Sigmoid colon (tissue), 7 donors: ENCODE results near the gene REXO1. TPM values are rescaled to one million over a fixed set of nuclear protein-coding genes. Genes with fewer than 3 reads are reported as not detected.

Source experiments
- DNase-seq: peaks from one replicate; pipeline ENCODE4 v3.0.0-alpha.2; 2019
- H3K27ac ChIP-seq, 4 donors: fragments of 200-600 bp; sonication (generic); one replicate each; pipeline ENCODE4 v1.5.1; 2016 to 2019; ENCODE audit warnings: mild to moderate bottlenecking in 1 of 4
- H3K27me3 ChIP-seq, 3 donors: fragments of 200-600 bp; sonication (generic); one replicate each; pipeline ENCODE4 v1.5.1; 2019; ENCODE audit warnings: mild to moderate bottlenecking in 1 of 3
- H3K36me3 ChIP-seq, 4 donors: fragments of 200-600 bp; sonication (generic); one replicate each; pipeline ENCODE4 v1.5.1; 2016 to 2019
- H3K4me1 ChIP-seq, 4 donors: fragments of 200-600 bp; sonication (generic); one replicate each; pipeline ENCODE4 v1.5.1; 2017 to 2019
- H3K4me3 ChIP-seq, 4 donors: fragments of 200-600 bp; sonication (generic); one replicate each; pipeline ENCODE4 v1.5.1; 2017 to 2019; ENCODE audit warnings: mild to moderate bottlenecking in 2 of 4, moderate library complexity in 1 of 4
- H3K9me3 ChIP-seq, 4 donors: fragments of 200-600 bp in 3 of 4; sonication (generic) in 3 of 4; one replicate each; pipeline versions ENCODE4 v1.5.1 to v1.6.1; 2013 to 2019
- CTCF ChIP-seq, 4 experiments: fragments of 450-650 bp in 3 of 4; fragments of 200-600 bp in 1 of 4; IDR thresholded peaks; one replicate each; pipeline ENCODE4 v1.5.1; 2016 to 2019; ENCODE audit warnings: antibody characterized with exemption in 4 of 4, mild to moderate bottlenecking in 3 of 4, moderate library complexity in 2 of 4
- EP300 ChIP-seq, 4 donors: sonication (generic); formaldehyde crosslinking; IDR thresholded peaks; one replicate each; pipeline ENCODE4 v1.6.1; 2017; ENCODE audit warnings: antibody characterized with exemption in 4 of 4
- POLR2A ChIP-seq, 2 donors: fragments of 450-650 bp; IDR thresholded peaks; one replicate each; pipeline ENCODE4 v1.6.1; 2016; ENCODE audit warnings: antibody characterized with exemption in 2 of 2, mild to moderate bottlenecking in 2 of 2, moderate library complexity in 2 of 2
- POLR2AphosphoS5 ChIP-seq, 4 donors: sonication (generic); formaldehyde crosslinking; IDR thresholded peaks; one replicate each; pipeline ENCODE4 v1.6.1; 2017; ENCODE audit warnings: antibody characterized with exemption in 4 of 4
- WGBS, 2 donors: extraction: QIAGEN DNeasy Blood & Tissue Kit; methylation state at CpG; one replicate each; pipeline ENCODE4 v1.1.7; 2013; 5-methylcytosine and 5-hydroxymethylcytosine counted together
- intact Hi-C: fragments of 100-400 bp; cut with DNase I; formaldehyde crosslinking; loops from one replicate; pipeline ENCODE4 v1.15.1; 2023
- polyA plus RNA-seq, 3 donors: library from polyadenylated mRNA; stranded (reverse); fragments of 200-250 nt; gene quantifications; one replicate each; pipeline ENCODE4 v1.2.3, GENCODE V29; 2013
- total RNA-seq, 4 donors: library from RNA; depleted of rRNA; stranded (reverse); fragments of >200 nt; gene quantifications; one replicate each; pipeline ENCODE4 v1.1.0, GENCODE V29; 2016
- donor health status: healthy with polysubstance abuse.
- donor health status: Bipolar disorder and iron deficiency.
- donor health status: healthy.

The REXO1 gene
- total and polyA plus RNA-seq, 7 donors, result 8.6 to 61.8 (median 11.1) TPM

- Histone ChIP-seq H3K9me3 (no peaks in the 10 kb centered on the region), H3K4me3 (no peak overlapping the region), H3K4me1 (peaks cover 0 to 46% (median 42%) of the 10 kb centered on the region in 4 donors), H3K27me3 (no peaks in the 10 kb centered on the region), H3K36me3 (peaks cover 0 to 17% (median 0%) of the 10 kb centered on the region in 4 donors), H3K27ac (no peak overlapping the region)
- no peak for TF ChIP-seq POLR2AphosphoS5 (IDR thresholded peaks at IDR 0.05)
- no peak for TF ChIP-seq EP300 (IDR thresholded peaks at IDR 0.05)
- TF ChIP-seq CTCF (IDR thresholded peaks at IDR 0.05), result no peak
- TF ChIP-seq POLR2A (IDR thresholded peaks at IDR 0.05), result no peak
- intact Hi-C loops, result no loop called here
- 72 to 86% methylated on average over 15 of the region's 15 CpGs for WGBS, 2 donors
- no peak for DNase-seq
These were observed 22.9 kb upstream of the REXO1 start for GRCh38 chr19:1871140-1871597.

GRCh38 chr19:1868971-1869370, 20.7 kb upstream of the REXO1 start:
- Histone ChIP-seq H3K36me3 (peaks cover 0 to 17% (median 0%) of the 10 kb centered on the region in 4 donors), H3K9me3 (no peaks in the 10 kb centered on the region), H3K4me1 (peaks cover 0 to 38% (median 29%) of the 10 kb centered on the region in 4 donors), H3K27me3 (no peaks in the 10 kb centered on the region), H3K27ac (no peak overlapping the region), H3K4me3 (no peak overlapping the region)
- intact Hi-C loops, result no loop called here
- 86 to 89% methylated on average over 7 of the region's 7 CpGs for WGBS, 2 donors
- DNase-seq, result no peak
- TF ChIP-seq CTCF (IDR thresholded peaks at IDR 0.05) (no peak), POLR2A (IDR thresholded peaks at IDR 0.05) (no peak), POLR2AphosphoS5 (IDR thresholded peaks at IDR 0.05) (no peak), EP300 (IDR thresholded peaks at IDR 0.05) (no peak)

- DNase-seq, result no peak
- peaks cover 0 to 25% (median 16%) of the 10 kb centered on the region in 4 donors for H3K4me1 ChIP-seq
- intact Hi-C loops, result no loop called here
- TF ChIP-seq CTCF (IDR thresholded peaks at IDR 0.05) (no peak), POLR2A (IDR thresholded peaks at IDR 0.05) (no peak), EP300 (IDR thresholded peaks at IDR 0.05) (no peak), POLR2AphosphoS5 (IDR thresholded peaks at IDR 0.05) (no peak)
- WGBS, 2 donors, result 88 to 93% methylated on average over 9 of the region's 9 CpGs
- no peak overlapping the region for H3K27ac ChIP-seq
- H3K4me3 ChIP-seq, result no peak overlapping the region
- H3K27me3 ChIP-seq, result peaks cover 0 to 2% (median 0%) of the 10 kb centered on the region in 3 donors
- peaks cover 0 to 14% (median 0%) of the 10 kb centered on the region in 4 donors for H3K36me3 ChIP-seq
- no peaks in the 10 kb centered on the region for H3K9me3 ChIP-seq
These were observed 19.1 kb upstream of the REXO1 start for GRCh38 chr19:1867349-1867724.

- no peak for DNase-seq
- H3K27ac ChIP-seq, result no peak overlapping the region
- intact Hi-C loops, result no loop called here
- 76 to 87% methylated on average over 8 of the region's 8 CpGs for WGBS, 2 donors
- H3K9me3 ChIP-seq, result no peaks in the 10 kb centered on the region
- peaks cover 0 to 5% (median 0%) of the 10 kb centered on the region in 3 donors for H3K27me3 ChIP-seq
- peaks cover 0 to 25% (median 15%) of the 10 kb centered on the region in 4 donors for H3K4me1 ChIP-seq
- TF ChIP-seq POLR2A (IDR thresholded peaks at IDR 0.05), result no peak
- no peak for TF ChIP-seq CTCF (IDR thresholded peaks at IDR 0.05)
- TF ChIP-seq EP300 (IDR thresholded peaks at IDR 0.05), result no peak
- no peak for TF ChIP-seq POLR2AphosphoS5 (IDR thresholded peaks at IDR 0.05)
- H3K36me3 ChIP-seq, result peaks cover 0 to 11% (median 0%) of the 10 kb centered on the region in 4 donors
- H3K4me3 ChIP-seq, result no peak overlapping the region
These were observed 18.5 kb upstream of the REXO1 start for GRCh38 chr19:1866693-1867348.
